Fibroblast of lung (primary cell): ENCODE measurements around the gene GNAS.

Experiments
- EZH2 ChIP-seq: IDR thresholded peaks from 2 replicates; pipeline ENCODE4 v1.5.1; 2012; ENCODE audit warnings: low read length, control low read depth, mild to moderate bottlenecking; ENCODE audit errors: missing control alignments
- TF ChIP-seq, protein P1 (sequence below), 2 donors: IDR thresholded peaks in 1 of 2; conservative IDR thresholded peaks in 1 of 2; 1 replicate in 1 of 2; 2 replicates in 1 of 2; pipeline ENCODE4 v1.5.1; 2011 to 2012; ENCODE audit warnings: low read length in 2 of 2, control low read depth in 1 of 2, inconsistent platforms in 1 of 2, low read depth in 1 of 2, mild to moderate bottlenecking in 1 of 2

DNA sequence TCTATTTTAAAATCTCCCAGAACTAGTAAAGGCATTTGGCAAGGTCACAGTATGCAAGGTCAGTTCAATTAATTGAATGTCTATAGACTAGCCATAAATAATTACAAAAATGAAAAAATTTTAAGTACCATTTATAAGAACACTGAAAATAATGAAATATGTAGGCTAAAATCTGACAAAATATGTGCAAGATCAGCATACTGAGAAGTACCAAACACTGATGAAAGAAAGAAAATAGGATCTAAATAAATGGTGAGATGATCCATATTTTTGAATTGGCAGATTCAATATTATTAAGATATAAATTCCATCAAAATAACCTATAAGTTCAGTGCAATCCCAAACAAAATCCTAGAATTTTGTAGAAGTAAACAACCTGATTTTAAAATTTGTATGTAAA is 100.5 kb downstream of the GNAS start:
- TF ChIP-seq, protein P1, sequence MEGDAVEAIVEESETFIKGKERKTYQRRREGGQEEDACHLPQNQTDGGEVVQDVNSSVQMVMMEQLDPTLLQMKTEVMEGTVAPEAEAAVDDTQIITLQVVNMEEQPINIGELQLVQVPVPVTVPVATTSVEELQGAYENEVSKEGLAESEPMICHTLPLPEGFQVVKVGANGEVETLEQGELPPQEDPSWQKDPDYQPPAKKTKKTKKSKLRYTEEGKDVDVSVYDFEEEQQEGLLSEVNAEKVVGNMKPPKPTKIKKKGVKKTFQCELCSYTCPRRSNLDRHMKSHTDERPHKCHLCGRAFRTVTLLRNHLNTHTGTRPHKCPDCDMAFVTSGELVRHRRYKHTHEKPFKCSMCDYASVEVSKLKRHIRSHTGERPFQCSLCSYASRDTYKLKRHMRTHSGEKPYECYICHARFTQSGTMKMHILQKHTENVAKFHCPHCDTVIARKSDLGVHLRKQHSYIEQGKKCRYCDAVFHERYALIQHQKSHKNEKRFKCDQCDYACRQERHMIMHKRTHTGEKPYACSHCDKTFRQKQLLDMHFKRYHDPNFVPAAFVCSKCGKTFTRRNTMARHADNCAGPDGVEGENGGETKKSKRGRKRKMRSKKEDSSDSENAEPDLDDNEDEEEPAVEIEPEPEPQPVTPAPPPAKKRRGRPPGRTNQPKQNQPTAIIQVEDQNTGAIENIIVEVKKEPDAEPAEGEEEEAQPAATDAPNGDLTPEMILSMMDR (conservative IDR thresholded peaks at IDR 0.05 in 1 of 2, IDR thresholded peaks at IDR 0.05 in 1 of 2; ENCODE audit: low read depth in 1 of 2, low read length in 2 of 2): no peak
- no peak for TF ChIP-seq EZH2
